Endothelial cell of umbilical vein (primary cell): ENCODE measurements around the gene SLC5A2. TPM values are rescaled to one million over a fixed set of nuclear protein-coding genes. Genes with fewer than 3 reads are reported as not detected.
A peak's percentile ranks its signal among the peaks of the same experiment; 100 is the strongest.

ENCODE experiments used
- BruUV-seq: library from RNA; stranded (reverse); fragments of 400-500 nt; replicated peaks from 2 replicates; lab custom pipeline; 2021; lab: Mats Ljungman, UMichigan
- CTCF ChIA-PET: fragments of 300-600, 350-600 bp; sonication (Branson Sonifier 250); formaldehyde crosslinking; loops from one replicate; lab custom pipeline; 2021; ENCODE audit warnings: antibody characterized with exemption, inconsistent platforms; lab: Charles Lee
- POLR2A ChIA-PET: fragments of 300-600, 350-600 bp; sonication (Branson Sonifier 250); formaldehyde crosslinking; loops from one replicate; lab custom pipeline; 2021; ENCODE audit warnings: antibody characterized with exemption, inconsistent platforms; lab: Charles Lee
- DNase-seq: peaks from one replicate; pipeline ENCODE4 v3.0.0-alpha.2; 2011; ENCODE audit warnings: low read depth, low spot score
- FAIRE-seq: peaks from 2 replicates; lab custom pipeline; 2011; peaks lifted over from hg19 to GRCh38; lab: Jason Lieb, UNC
- H2AFZ ChIP-seq: 2 replicates; pipeline ENCODE4 v1.6.0; 2012; ENCODE audit warnings: low read depth, low read length, control low read depth, inconsistent platforms
- H3K27ac ChIP-seq: 2 replicates; pipeline ENCODE4 v1.5.1; 2011; ENCODE audit warnings: low read depth, mild to moderate bottlenecking, control low read depth, low read length, moderate library complexity; ENCODE audit not compliant: insufficient read depth
- H3K27me3 ChIP-seq, 2 experiments: 2 replicates each; pipeline versions ENCODE4 v1.6.0 to v1.6.1; 2011; ENCODE audit warnings: low read length in 2 of 2, mixed read lengths in 1 of 2; ENCODE audit not compliant: control insufficient read depth in 2 of 2, insufficient read depth in 2 of 2
- H3K36me3 ChIP-seq, 2 experiments: 2 replicates in 1 of 2; 3 replicates in 1 of 2; pipeline ENCODE4 v1.5.1; 2011; ENCODE audit warnings: low read length in 2 of 2, mild to moderate bottlenecking in 1 of 2, moderate library complexity in 1 of 2; ENCODE audit not compliant: control insufficient read depth in 2 of 2, insufficient read depth in 2 of 2; ENCODE audit errors: extremely low read depth in 1 of 2
- H3K4me1 ChIP-seq: 3 replicates; pipeline ENCODE4 v1.5.1; 2011; ENCODE audit warnings: mild to moderate bottlenecking, low read length; ENCODE audit not compliant: control insufficient read depth, insufficient read depth; ENCODE audit errors: extremely low read depth
- H3K4me2 ChIP-seq: 2 replicates; pipeline ENCODE4 v1.6.1; 2011; ENCODE audit warnings: low read length, control low read depth, mixed read lengths; ENCODE audit not compliant: insufficient read depth
- H3K4me3 ChIP-seq, 3 experiments: fragments of 200-600 bp in 1 of 3; sonication (generic), shearing (Covaris generic) in 1 of 3; replicated peaks in 1 of 3; 2 replicates each; pipeline ENCODE4 v1.5.1; 2011 to 2016; ENCODE audit warnings: control low read depth in 3 of 3, low read length in 3 of 3, mild to moderate bottlenecking in 2 of 3, inconsistent platforms in 1 of 3, low read depth in 1 of 3, moderate library complexity in 1 of 3; ENCODE audit not compliant: insufficient read depth in 1 of 3
- H3K79me2 ChIP-seq: 2 replicates; pipeline ENCODE4 v1.6.0; 2012; ENCODE audit warnings: low read length, inconsistent platforms; ENCODE audit not compliant: control insufficient read depth, insufficient read depth
- H3K9ac ChIP-seq: replicated peaks from 2 replicates; pipeline ENCODE3; 2011; ENCODE audit warnings: low read length, control low read depth; ENCODE audit not compliant: insufficient read depth; ENCODE audit errors: extremely low read depth
- H3K9me1 ChIP-seq: replicated peaks from 3 replicates; pipeline ENCODE4 v1.6.0; 2011; ENCODE audit warnings: mild to moderate bottlenecking, low read length; ENCODE audit not compliant: control insufficient read depth, insufficient read depth; ENCODE audit errors: extremely low read depth
- H3K9me3 ChIP-seq: replicated peaks from 2 replicates; pipeline ENCODE4 v1.5.1; 2012; ENCODE audit warnings: low read length, inconsistent platforms; ENCODE audit not compliant: control insufficient read depth, insufficient read depth
- H4K20me1 ChIP-seq: replicated peaks from 2 replicates; pipeline ENCODE3; 2011; ENCODE audit warnings: mild to moderate bottlenecking, low read length; ENCODE audit not compliant: control insufficient read depth, insufficient read depth; ENCODE audit errors: extremely low read depth
- CTCF ChIP-seq, 2 donors: IDR thresholded peaks; 1 replicate in 1 of 2; 2 replicates in 1 of 2; pipeline ENCODE4 v1.5.1; 2011; ENCODE audit warnings: low read length in 2 of 2, mild to moderate bottlenecking in 2 of 2, moderate library complexity in 2 of 2, control low read depth in 1 of 2, inconsistent platforms in 1 of 2, low read depth in 1 of 2; ENCODE audit not compliant: insufficient read depth in 1 of 2; ENCODE audit errors: extremely low read depth in 1 of 2
- EZH2 ChIP-seq: IDR thresholded peaks from 2 replicates; pipeline ENCODE4 v1.6.1; 2012; ENCODE audit warnings: borderline replicate concordance, low read depth, mild to moderate bottlenecking, moderate library complexity, low read length, inconsistent platforms; ENCODE audit not compliant: severe bottlenecking
- FOS ChIP-seq: IDR thresholded peaks from 2 replicates; pipeline ENCODE4 v1.6.1; 2011; ENCODE audit warnings: mild to moderate bottlenecking, low read length, moderate library complexity, borderline replicate concordance; ENCODE audit not compliant: insufficient read depth
- GATA2 ChIP-seq: IDR thresholded peaks from 2 replicates; pipeline ENCODE4 v1.7.0; 2011; ENCODE audit warnings: low read depth, mild to moderate bottlenecking, moderate library complexity, mixed read lengths, low read length; ENCODE audit not compliant: insufficient read length, insufficient read depth
- JUN ChIP-seq: IDR thresholded peaks from 2 replicates; pipeline ENCODE4 v1.6.1; 2011; ENCODE audit warnings: borderline replicate concordance, low read depth; ENCODE audit not compliant: insufficient read length, insufficient read depth
- MAX ChIP-seq: IDR thresholded peaks from 2 replicates; pipeline ENCODE4 v1.6.1; 2011; ENCODE audit not compliant: insufficient read depth, insufficient read length
- MYC ChIP-seq: IDR thresholded peaks from one replicate; pipeline ENCODE4 v1.6.1; 2011; ENCODE audit warnings: mild to moderate bottlenecking, low read depth, low read length
- POLR2A ChIP-seq: IDR thresholded peaks from 2 replicates; pipeline ENCODE4 v1.6.1; 2012; ENCODE audit warnings: low read depth, mild to moderate bottlenecking, control low read depth, low read length
- POLR2AphosphoS5 ChIP-seq: IDR thresholded peaks from 2 replicates; pipeline ENCODE4 v1.6.1; 2012; ENCODE audit warnings: low read depth, mild to moderate bottlenecking, control low read depth, low read length, moderate library complexity; ENCODE audit not compliant: insufficient read depth
- dilution Hi-C: fragments of 300-500 bp; cut with MboI; formaldehyde crosslinking; loops from one replicate; pipeline ENCODE4 v1.15.0; 2019; ENCODE audit warnings: low sequenced_read_pairs; ENCODE audit not compliant: extremely low pct_ligation_motif_present
- intact Hi-C: fragments of 100-400 bp; cut with micrococcal nuclease; formaldehyde crosslinking; loops from one replicate; pipeline ENCODE4 v1.10.0; 2022
- polyA plus RNA-seq, 4 experiments: library from polyadenylated mRNA; depleted of rRNA in 3 of 4; stranded (reverse) in 3 of 4; unstranded in 1 of 4; fragments of >200 nt; gene quantifications; 2 replicates each; pipeline versions ENCODE4 v1.2.1 to v1.2.3, GENCODE V29; 2011 to 2012; ENCODE audit warnings: missing spikeins in 1 of 4
- total RNA-seq: library from RNA; stranded (reverse); gene quantifications from 2 replicates; pipeline ENCODE4 v1.2.3, GENCODE V29; 2021

Gene SLC5A2
- total and polyA plus RNA-seq, 2 donors (not counting 3 experiments of a cell fraction or from before 2014, with no cell fraction given), result 0.03 TPM; not detected in 1

DNA sequence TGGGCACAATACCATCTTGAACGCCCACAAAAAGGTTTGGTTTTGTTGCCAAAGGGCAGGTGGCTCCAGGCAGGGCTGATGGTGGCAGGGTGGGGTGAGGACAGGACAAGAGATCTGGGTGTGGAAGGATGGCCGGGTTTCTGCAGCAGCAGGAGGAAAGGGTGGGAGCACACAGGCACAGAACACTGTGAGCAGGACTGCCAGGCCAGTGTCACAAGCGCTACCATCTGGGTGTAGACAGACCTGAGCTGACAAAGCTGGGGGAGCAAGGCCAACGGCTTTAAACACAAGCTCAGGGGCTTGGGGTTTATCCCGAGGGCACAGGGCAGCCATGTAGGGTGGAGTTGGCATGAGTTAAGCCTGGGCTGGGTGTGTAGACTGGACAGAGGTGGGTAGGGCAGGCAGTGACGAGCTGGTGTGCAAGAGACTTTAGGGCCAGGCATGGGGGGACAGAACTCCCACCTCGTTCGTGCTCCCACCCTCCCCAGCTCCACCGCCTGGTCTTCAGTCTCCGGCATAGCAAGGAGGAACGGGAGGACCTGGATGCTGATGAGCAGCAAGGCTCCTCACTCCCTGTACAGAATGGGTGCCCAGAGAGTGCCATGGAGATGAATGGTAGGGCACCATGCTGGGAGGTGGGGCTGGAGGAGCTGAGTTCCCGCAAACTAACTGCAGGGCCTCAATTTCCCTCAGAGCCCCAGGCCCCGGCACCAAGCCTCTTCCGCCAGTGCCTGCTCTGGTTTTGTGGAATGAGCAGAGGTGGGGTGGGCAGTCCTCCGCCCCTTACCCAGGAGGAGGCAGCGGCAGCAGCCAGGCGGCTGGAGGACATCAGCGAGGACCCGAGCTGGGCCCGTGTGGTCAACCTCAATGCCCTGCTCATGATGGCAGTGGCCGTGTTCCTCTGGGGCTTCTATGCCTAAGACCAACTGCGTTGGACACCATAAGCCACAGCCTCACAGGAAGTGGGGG lies 7.0 kb downstream of the SLC5A2 start:
- no peaks in the 10 kb centered on the region for H3K9me1 ChIP-seq
- no peak for FAIRE-seq
- BruUV-seq, result TSS peak; percentile 43
- H3K9ac ChIP-seq, result no peak overlapping the region
- H3K4me3 ChIP-seq, result no peak overlapping the region
- CTCF ChIA-PET, result interaction anchor here (2.6 kb wide), 1 partner anchor 29 kb away, joined by 10 read pairs; no protein-coding TSS in a partner anchor
- no peak for TF ChIP-seq JUN
- TF ChIP-seq POLR2AphosphoS5, result no peak
- TF ChIP-seq MAX, result no peak
- TF ChIP-seq MYC, result no peak
- no peak for TF ChIP-seq EZH2
- TF ChIP-seq POLR2A, result no peak
- TF ChIP-seq GATA2, result no peak
- TF ChIP-seq FOS, result no peak
- TF ChIP-seq CTCF (IDR thresholded peaks at IDR 0.05; ENCODE audit: extremely low read depth in 1 of 2, insufficient read depth in 1 of 2, low read depth in 1 of 2, low read length in 2 of 2), result no peak
- H3K9me3 ChIP-seq, result no peaks in the 10 kb centered on the region
- no peak overlapping the region for H3K27ac ChIP-seq
- dilution Hi-C loops (no loop called here), intact Hi-C loops (no loop called here)
- no peak for DNase-seq
- H4K20me1 ChIP-seq, result no peaks in the 10 kb centered on the region
- peaks cover 3 to 24% of the 10 kb centered on the region in 2 experiments for H3K27me3 ChIP-seq
- H3K4me1 ChIP-seq, result peaks cover 11% of the 10 kb centered on the region
- H3K4me2 ChIP-seq, result no peak overlapping the region
- H3K36me3 ChIP-seq, result peaks cover 6 to 13% of the 10 kb centered on the region in 2 experiments
- no peaks in the 10 kb centered on the region for H3K79me2 ChIP-seq
- POLR2A ChIA-PET, result interaction anchor here (1.1 kb wide), 1 partner anchor 223 kb away, joined by 3 read pairs; a partner anchor contains a TSS
- no peak overlapping the region for H2AFZ ChIP-seq
